ENCODE measurements around the gene HERC2.
"Not testable (repeated sequence)": the region's sequence is repeated elsewhere in the genome, so short reads cannot be mapped to it uniquely, and the experiment has no call there.

Gene HERC2

GRCh38 chr15:28147801-28148200 is 174.2 kb downstream of the HERC2 start:
- no peak overlapping the region for H3K4me3 ChIP-seq (IDR thresholded peaks at IDR 0.05; ENCODE audit: insufficient read depth, low read depth, low read length)
- no peak for TF ChIP-seq CTCF (conservative IDR thresholded peaks at IDR 0.05; ENCODE audit: low read depth, low read length)

GRCh38 chr15:28145419-28145818 is 176.6 kb downstream of the HERC2 start:
- H4K20me1 ChIP-seq (ENCODE audit: insufficient read depth); H2AFZ ChIP-seq (ENCODE audit: low read depth); H3K79me2 ChIP-seq (ENCODE audit: insufficient read depth, low read depth); H3K4me1 ChIP-seq (ENCODE audit: low read depth, poor library complexity, severe bottlenecking); H3K27ac ChIP-seq; H3K4me3 ChIP-seq (IDR thresholded peaks at IDR 0.05; ENCODE audit: insufficient read depth, low read depth, low read length); H3K27me3 ChIP-seq (ENCODE audit: insufficient read depth, low read depth); H3K9ac ChIP-seq; H3K36me3 ChIP-seq (ENCODE audit: insufficient read depth); H3K4me2 ChIP-seq: not testable (repeated sequence)

More at GRCh38 chr15:28147801-28148200, 174.2 kb downstream of the HERC2 start:
- Histone ChIP-seq H3K27ac (no peak overlapping the region), H4K20me1 (ENCODE audit: insufficient read depth) (no peaks in the 10 kb centered on the region), H3K27me3 (ENCODE audit: insufficient read depth, low read depth) (no peaks in the 10 kb centered on the region), H3K79me2 (ENCODE audit: insufficient read depth, low read depth) (no peaks in the 10 kb centered on the region), H3K4me2 (no peak overlapping the region), H3K9ac (no peak overlapping the region), H2AFZ (ENCODE audit: low read depth) (no peak overlapping the region), H3K4me1 (ENCODE audit: low read depth, poor library complexity, severe bottlenecking) (no peaks in the 10 kb centered on the region), H3K36me3 (ENCODE audit: insufficient read depth) (no peaks in the 10 kb centered on the region)

GRCh38 chr15:28140062-28140461 is 181.9 kb downstream of the HERC2 start:
- no peak overlapping the region for H3K27ac ChIP-seq
- no peak overlapping the region for H2AFZ ChIP-seq (ENCODE audit: low read depth)
- peaks cover 22% of the 10 kb centered on the region for H3K4me1 ChIP-seq (ENCODE audit: low read depth, poor library complexity, severe bottlenecking)
- H3K9ac ChIP-seq: no peak overlapping the region
- no peaks in the 10 kb centered on the region for H3K79me2 ChIP-seq (ENCODE audit: insufficient read depth, low read depth)
- H4K20me1 ChIP-seq (ENCODE audit: insufficient read depth): no peaks in the 10 kb centered on the region
- no peaks in the 10 kb centered on the region for H3K36me3 ChIP-seq (ENCODE audit: insufficient read depth)
- TF ChIP-seq CTCF (conservative IDR thresholded peaks at IDR 0.05; ENCODE audit: low read depth, low read length): no peak
- no peaks in the 10 kb centered on the region for H3K27me3 ChIP-seq (ENCODE audit: insufficient read depth, low read depth)
- no peak overlapping the region for H3K4me2 ChIP-seq
- H3K4me3 ChIP-seq (IDR thresholded peaks at IDR 0.05; ENCODE audit: insufficient read depth, low read depth, low read length): no peak overlapping the region

GRCh38 chr15:28137408-28138039 is 184.5 kb downstream of the HERC2 start:
- H2AFZ ChIP-seq (ENCODE audit: low read depth); H3K27ac ChIP-seq: not testable (repeated sequence)
- peaks cover 22% of the 10 kb centered on the region for H3K4me1 ChIP-seq (ENCODE audit: low read depth, poor library complexity, severe bottlenecking)

GRCh38 chr15:28136236-28136904 is 185.6 kb downstream of the HERC2 start:
- not testable (repeated sequence) for H3K27ac ChIP-seq; H3K9ac ChIP-seq; H3K4me3 ChIP-seq (IDR thresholded peaks at IDR 0.05; ENCODE audit: insufficient read depth, low read depth, low read length); H4K20me1 ChIP-seq (ENCODE audit: insufficient read depth); H3K36me3 ChIP-seq (ENCODE audit: insufficient read depth); H3K79me2 ChIP-seq (ENCODE audit: insufficient read depth, low read depth); H2AFZ ChIP-seq (ENCODE audit: low read depth); H3K27me3 ChIP-seq (ENCODE audit: insufficient read depth, low read depth)
- peaks cover 22% of the 10 kb centered on the region for H3K4me1 ChIP-seq (ENCODE audit: low read depth, poor library complexity, severe bottlenecking)
- peak overlapping the region; percentile 17; the same call in 1 of the 2 replicates for H3K4me2 ChIP-seq

More at GRCh38 chr15:28137408-28138039, 184.5 kb downstream of the HERC2 start:
- H3K36me3 ChIP-seq (ENCODE audit: insufficient read depth); H3K9ac ChIP-seq; H3K4me3 ChIP-seq (IDR thresholded peaks at IDR 0.05; ENCODE audit: insufficient read depth, low read depth, low read length); H3K27me3 ChIP-seq (ENCODE audit: insufficient read depth, low read depth); H3K4me2 ChIP-seq; H3K79me2 ChIP-seq (ENCODE audit: insufficient read depth, low read depth); H4K20me1 ChIP-seq (ENCODE audit: insufficient read depth): not testable (repeated sequence)

- Histone ChIP-seq H3K4me2 (no peak overlapping the region), H3K4me1 (ENCODE audit: low read depth, poor library complexity, severe bottlenecking) (peaks cover 18% of the 10 kb centered on the region), H3K27ac (no peak overlapping the region), H3K79me2 (ENCODE audit: insufficient read depth, low read depth) (no peaks in the 10 kb centered on the region), H3K9ac (no peak overlapping the region), H3K4me3 (IDR thresholded peaks at IDR 0.05; ENCODE audit: insufficient read depth, low read depth, low read length) (no peak overlapping the region), H4K20me1 (ENCODE audit: insufficient read depth) (no peaks in the 10 kb centered on the region), H3K36me3 (ENCODE audit: insufficient read depth) (no peaks in the 10 kb centered on the region), H2AFZ (ENCODE audit: low read depth) (no peak overlapping the region), H3K27me3 (ENCODE audit: insufficient read depth, low read depth) (no peaks in the 10 kb centered on the region)
- TF ChIP-seq CTCF (conservative IDR thresholded peaks at IDR 0.05; ENCODE audit: low read depth, low read length): no peak
These were observed 188.7 kb downstream of the HERC2 start for GRCh38 chr15:28133281-28133680.

Measured in KMS-11 (cell line).